OCI-LY3 (cell line): Measurements from ENCODE around the gene AQP9.

ENCODE experiments used
- EZH2phosphoT487 ChIP-seq: fragments of 200-600 bp; shearing (Covaris generic); IDR thresholded peaks from 2 replicates; pipeline ENCODE4 v1.6.1; 2018; ENCODE audit warnings: antibody characterized with exemption, mixed run types, low read depth
- TF ChIP-seq, protein P1 (sequence below): fragments of 200-600, 300-600 bp; sonication (generic); IDR thresholded peaks from 2 replicates; pipeline ENCODE4 v1.5.1; 2014; ENCODE audit warnings: antibody characterized with exemption, low read length, low read depth

DNA sequence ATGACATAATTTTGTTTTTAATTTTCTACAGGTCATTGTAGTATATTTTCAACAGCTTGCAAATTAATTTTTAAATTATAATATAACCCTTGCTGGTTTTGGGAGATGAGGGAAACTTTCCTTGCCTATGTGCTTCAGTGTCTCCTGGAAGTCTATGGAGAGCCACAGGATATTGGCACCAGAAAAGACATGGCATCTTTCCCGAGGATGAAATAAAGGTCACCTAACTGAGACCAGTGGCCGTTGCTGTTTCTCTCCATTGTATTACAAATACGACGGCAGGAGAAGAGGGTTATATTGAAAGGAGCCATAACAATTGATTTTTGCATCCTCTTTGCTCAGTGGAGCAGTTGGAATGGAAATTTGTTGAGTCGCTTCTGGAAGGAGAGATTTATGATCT lies 19.9 kb upstream of the AQP9 start:
- TF ChIP-seq, protein P1, sequence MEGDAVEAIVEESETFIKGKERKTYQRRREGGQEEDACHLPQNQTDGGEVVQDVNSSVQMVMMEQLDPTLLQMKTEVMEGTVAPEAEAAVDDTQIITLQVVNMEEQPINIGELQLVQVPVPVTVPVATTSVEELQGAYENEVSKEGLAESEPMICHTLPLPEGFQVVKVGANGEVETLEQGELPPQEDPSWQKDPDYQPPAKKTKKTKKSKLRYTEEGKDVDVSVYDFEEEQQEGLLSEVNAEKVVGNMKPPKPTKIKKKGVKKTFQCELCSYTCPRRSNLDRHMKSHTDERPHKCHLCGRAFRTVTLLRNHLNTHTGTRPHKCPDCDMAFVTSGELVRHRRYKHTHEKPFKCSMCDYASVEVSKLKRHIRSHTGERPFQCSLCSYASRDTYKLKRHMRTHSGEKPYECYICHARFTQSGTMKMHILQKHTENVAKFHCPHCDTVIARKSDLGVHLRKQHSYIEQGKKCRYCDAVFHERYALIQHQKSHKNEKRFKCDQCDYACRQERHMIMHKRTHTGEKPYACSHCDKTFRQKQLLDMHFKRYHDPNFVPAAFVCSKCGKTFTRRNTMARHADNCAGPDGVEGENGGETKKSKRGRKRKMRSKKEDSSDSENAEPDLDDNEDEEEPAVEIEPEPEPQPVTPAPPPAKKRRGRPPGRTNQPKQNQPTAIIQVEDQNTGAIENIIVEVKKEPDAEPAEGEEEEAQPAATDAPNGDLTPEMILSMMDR = no peak
- no peak for TF ChIP-seq EZH2phosphoT487
